WTC11 (cell line): ENCODE measurements around the gene MSX1.

ENCODE experiments used
- FOXJ3 ChIP-seq: sonication (generic); formaldehyde crosslinking; IDR thresholded peaks from 2 replicates; pipeline ENCODE4 v1.9.0; 2021; ENCODE audit warnings: missing genetic modification reagents, mild to moderate bottlenecking, borderline replicate concordance
- TF ChIP-seq, protein P1 (sequence below): sonication (generic); formaldehyde crosslinking; IDR thresholded peaks from 2 replicates; pipeline ENCODE4 v1.8.0; 2023; ENCODE audit warnings: mild to moderate bottlenecking, missing genetic modification reagents
- TF ChIP-seq, protein P2 (sequence below): fragments of 200-600 bp; IDR thresholded peaks from 2 replicates; pipeline ENCODE4 v1.8.0; 2022; ENCODE audit warnings: antibody characterized with exemption

DNA sequence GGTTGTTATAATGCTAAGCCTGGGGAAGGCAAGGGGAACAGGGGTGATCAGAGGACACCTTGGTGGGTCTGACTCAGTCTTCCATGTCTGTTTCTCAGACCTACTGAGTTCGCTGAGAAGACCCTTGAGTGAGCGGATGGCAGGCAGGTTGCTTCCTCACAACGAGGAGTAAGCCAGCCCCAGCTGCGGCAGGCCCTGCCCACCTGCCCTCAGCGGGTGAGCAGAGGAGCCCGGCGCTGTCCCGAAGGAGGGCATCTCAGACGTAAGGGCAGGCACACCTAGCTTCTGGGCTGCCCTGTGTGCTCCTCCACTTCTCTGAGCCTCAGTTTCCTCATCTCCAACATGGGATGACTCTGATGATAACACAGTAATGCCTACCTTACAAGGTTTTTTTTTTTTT lies 30.3 kb downstream of the MSX1 start:
- TF ChIP-seq, protein P1, sequence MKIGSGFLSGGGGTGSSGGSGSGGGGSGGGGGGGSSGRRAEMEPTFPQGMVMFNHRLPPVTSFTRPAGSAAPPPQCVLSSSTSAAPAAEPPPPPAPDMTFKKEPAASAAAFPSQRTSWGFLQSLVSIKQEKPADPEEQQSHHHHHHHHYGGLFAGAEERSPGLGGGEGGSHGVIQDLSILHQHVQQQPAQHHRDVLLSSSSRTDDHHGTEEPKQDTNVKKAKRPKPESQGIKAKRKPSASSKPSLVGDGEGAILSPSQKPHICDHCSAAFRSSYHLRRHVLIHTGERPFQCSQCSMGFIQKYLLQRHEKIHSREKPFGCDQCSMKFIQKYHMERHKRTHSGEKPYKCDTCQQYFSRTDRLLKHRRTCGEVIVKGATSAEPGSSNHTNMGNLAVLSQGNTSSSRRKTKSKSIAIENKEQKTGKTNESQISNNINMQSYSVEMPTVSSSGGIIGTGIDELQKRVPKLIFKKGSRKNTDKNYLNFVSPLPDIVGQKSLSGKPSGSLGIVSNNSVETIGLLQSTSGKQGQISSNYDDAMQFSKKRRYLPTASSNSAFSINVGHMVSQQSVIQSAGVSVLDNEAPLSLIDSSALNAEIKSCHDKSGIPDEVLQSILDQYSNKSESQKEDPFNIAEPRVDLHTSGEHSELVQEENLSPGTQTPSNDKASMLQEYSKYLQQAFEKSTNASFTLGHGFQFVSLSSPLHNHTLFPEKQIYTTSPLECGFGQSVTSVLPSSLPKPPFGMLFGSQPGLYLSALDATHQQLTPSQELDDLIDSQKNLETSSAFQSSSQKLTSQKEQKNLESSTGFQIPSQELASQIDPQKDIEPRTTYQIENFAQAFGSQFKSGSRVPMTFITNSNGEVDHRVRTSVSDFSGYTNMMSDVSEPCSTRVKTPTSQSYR = no peak
- TF ChIP-seq, protein P2, sequence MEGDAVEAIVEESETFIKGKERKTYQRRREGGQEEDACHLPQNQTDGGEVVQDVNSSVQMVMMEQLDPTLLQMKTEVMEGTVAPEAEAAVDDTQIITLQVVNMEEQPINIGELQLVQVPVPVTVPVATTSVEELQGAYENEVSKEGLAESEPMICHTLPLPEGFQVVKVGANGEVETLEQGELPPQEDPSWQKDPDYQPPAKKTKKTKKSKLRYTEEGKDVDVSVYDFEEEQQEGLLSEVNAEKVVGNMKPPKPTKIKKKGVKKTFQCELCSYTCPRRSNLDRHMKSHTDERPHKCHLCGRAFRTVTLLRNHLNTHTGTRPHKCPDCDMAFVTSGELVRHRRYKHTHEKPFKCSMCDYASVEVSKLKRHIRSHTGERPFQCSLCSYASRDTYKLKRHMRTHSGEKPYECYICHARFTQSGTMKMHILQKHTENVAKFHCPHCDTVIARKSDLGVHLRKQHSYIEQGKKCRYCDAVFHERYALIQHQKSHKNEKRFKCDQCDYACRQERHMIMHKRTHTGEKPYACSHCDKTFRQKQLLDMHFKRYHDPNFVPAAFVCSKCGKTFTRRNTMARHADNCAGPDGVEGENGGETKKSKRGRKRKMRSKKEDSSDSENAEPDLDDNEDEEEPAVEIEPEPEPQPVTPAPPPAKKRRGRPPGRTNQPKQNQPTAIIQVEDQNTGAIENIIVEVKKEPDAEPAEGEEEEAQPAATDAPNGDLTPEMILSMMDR = no peak
- no peak for TF ChIP-seq FOXJ3 (CRISPR knock-in tag)
